Activated CD4-positive, CD25-positive, alpha-beta regulatory T cell treated with anti-CD3 and anti-CD28 coated beads, Interleukin-2, amount 50 U/mL, for 72 hours (primary cell): ENCODE results near the gene ELAVL4.

Experiments
- DNase-seq: peaks from one replicate; pipeline ENCODE4 v3.0.0; 2021

Gene ELAVL4

GRCh38 chr1:50108497-50109059 is at the start of gene ELAVL4:
Gene ELAVL4 (plus strand): TSS chr1:50108920. CDS start chr1:50109190, 270 bp downstream.
- DNase-seq = no peak

- DNase-seq = no peak
These were observed 48.4 kb upstream of the ELAVL4 start for GRCh38 chr1:50060279-50060678.

- DNase-seq = no peak
These were observed 41.9 kb upstream of the ELAVL4 start for GRCh38 chr1:50066806-50067205.

GRCh38 chr1:50074931-50075330 is 33.8 kb upstream of the ELAVL4 start:
- DNase-seq = no peak

GRCh38 chr1:50077273-50077672 is 31.4 kb upstream of the ELAVL4 start:
- no peak for DNase-seq

- no peak for DNase-seq
These were observed 27.7 kb upstream of the ELAVL4 start for GRCh38 chr1:50080904-50081586.

GRCh38 chr1:50084389-50084788 is 24.3 kb upstream of the ELAVL4 start:
- DNase-seq = no peak

GRCh38 chr1:50091068-50091467 is 17.7 kb upstream of the ELAVL4 start:
- no peak for DNase-seq

- no peak for DNase-seq
These were observed 13.0 kb upstream of the ELAVL4 start for GRCh38 chr1:50095716-50096115.

GRCh38 chr1:50097021-50097679 is 11.6 kb upstream of the ELAVL4 start:
- DNase-seq = no peak

GRCh38 chr1:50097791-50098190 is 10.9 kb upstream of the ELAVL4 start:
- no peak for DNase-seq

GRCh38 chr1:50098591-50099021 is 10.1 kb upstream of the ELAVL4 start:
- no peak for DNase-seq

GRCh38 chr1:50099654-50100053 is 9.1 kb upstream of the ELAVL4 start:
- no peak for DNase-seq

GRCh38 chr1:50103615-50104081 is 5.1 kb upstream of the ELAVL4 start:
- no peak for DNase-seq

GRCh38 chr1:50105433-50105832 is 3.3 kb upstream of the ELAVL4 start:
- no peak for DNase-seq

GRCh38 chr1:50106095-50106761 is 2.5 kb upstream of the ELAVL4 start:
- no peak for DNase-seq

- DNase-seq = no peak
These were observed 396 bp downstream of the ELAVL4 start for GRCh38 chr1:50109116-50109515.

- DNase-seq = no peak
These were observed 941 bp downstream of the ELAVL4 start for GRCh38 chr1:50109647-50110075.

- no peak for DNase-seq
These were observed 1.4 kb downstream of the ELAVL4 start for GRCh38 chr1:50110151-50110550.

GRCh38 chr1:50110656-50111055 is 1.9 kb downstream of the ELAVL4 start:
- no peak for DNase-seq

GRCh38 chr1:50111503-50111902 is 2.8 kb downstream of the ELAVL4 start:
- DNase-seq = no peak

GRCh38 chr1:50112193-50112592 is 3.5 kb downstream of the ELAVL4 start:
- DNase-seq = no peak

- DNase-seq = no peak
These were observed 14.4 kb downstream of the ELAVL4 start for GRCh38 chr1:50123071-50123470.
